GM19043 (cell line): ENCODE measurements around the gene ROBO1.
A peak's percentile ranks its signal among the peaks of the same experiment; 100 is the strongest.
"Not testable (repeated sequence)": the region's sequence is repeated elsewhere in the genome, so short reads cannot be mapped to it uniquely, and the experiment has no call there.

ENCODE experiments used
- ATAC-seq: cut with Tn5 transposase; IDR thresholded peaks from one replicate; pipeline ENCODE4 v1.9.1; 2021; ENCODE audit warnings: low read depth; ENCODE audit not compliant: unreplicated experiment

Gene ROBO1

GRCh38 chr3:78689378-78689777 is 1078.4 kb downstream of the ROBO1 start:
- ATAC-seq: no peak

DNA sequence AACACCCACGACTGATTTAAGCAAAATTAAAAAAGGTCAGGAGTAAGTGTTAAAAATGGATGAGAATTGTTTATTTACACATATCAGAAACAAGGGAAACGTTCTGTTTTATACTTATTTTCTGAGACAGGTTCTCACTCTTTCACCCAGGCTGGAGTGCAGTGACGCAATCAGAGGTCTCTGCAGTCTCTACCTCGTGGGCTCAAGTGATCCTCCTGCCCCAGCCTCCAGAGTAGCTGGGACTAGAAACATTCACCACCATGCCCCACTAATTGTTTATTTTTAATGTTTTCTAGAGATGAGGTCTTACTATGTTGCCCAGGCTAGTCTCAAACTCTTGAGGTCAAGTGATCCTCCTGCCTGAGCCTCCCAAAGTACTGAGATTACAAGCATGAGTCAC is 1080.3 kb downstream of the ROBO1 start:
- ATAC-seq: no peak

- no peak for ATAC-seq
Measured at GRCh38 chr3:78683284-78683683, 1084.5 kb downstream of the ROBO1 start.

DNA sequence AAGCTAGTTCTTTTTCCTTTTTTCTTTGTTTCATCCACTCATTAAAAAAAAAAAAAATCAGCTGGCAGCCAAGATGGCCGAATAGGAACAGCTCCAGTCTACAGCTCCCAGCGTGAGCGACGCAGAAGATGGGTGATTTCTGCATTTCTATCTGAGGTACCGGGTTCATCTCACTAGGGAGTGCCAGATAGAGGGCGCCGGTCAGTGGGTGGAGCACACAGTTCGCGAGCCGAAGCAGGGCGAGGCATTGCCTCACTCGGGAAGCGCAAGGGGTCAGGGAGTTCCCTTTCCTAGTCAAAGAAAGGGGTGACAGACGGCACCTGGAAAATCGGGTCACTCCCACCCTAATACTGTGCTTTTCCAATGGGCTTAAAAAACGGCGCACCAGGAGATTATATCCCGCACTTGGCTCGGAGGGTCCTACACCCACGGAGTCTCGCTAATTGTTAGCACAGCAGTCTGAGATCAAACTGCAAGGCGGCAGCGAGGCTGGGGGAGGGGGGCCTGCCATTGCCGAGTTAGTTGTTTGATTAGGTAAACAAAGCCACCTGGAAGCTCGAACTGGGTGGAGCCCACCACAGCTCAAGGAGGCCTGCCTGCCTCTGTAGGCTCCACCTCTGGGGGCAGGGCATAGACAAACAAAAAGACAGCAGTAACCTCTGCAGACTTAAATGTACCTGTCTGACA is 1092.5 kb downstream of the ROBO1 start:
- ATAC-seq: not testable (repeated sequence)

DNA sequence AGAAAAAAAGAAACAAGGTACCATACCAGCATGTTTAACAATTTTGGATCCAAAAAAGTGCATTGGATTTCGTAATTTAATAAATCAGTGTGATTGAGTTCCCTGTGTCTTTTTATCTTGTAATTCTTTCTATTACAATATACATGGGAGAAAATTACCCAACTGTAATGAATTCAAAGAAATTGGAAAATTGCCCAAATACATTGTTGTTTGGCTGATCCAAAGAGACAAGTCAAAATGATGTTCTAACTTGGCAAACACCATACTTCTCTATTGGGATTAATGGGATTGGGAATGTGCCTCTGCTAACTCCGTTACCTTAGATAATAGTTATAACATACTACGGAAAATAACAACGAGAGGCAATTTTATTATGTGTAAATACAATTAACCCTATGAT is 1097.1 kb downstream of the ROBO1 start:
- ATAC-seq: no peak

GRCh38 chr3:78670094-78670493 is 1097.7 kb downstream of the ROBO1 start:
- no peak for ATAC-seq

DNA sequence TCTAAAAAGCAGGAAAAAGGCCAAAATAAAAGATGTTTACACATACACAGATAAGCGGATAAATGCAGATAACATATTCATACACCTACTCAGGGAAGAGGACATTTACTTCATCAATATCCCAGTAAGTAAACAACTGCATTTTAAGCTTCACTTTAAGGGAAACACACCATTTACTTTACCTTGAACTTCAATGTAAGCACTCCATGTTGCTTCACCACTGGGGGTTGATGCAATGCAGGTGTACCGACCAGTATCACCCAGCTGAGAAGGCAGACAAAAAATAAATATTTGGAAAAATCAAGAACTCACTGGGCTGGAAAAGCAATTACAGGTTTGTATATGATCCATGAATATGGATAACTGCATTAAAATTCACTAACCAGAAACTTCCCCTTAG is 1099.5 kb downstream of the ROBO1 start:
- no peak for ATAC-seq

GRCh38 chr3:78666470-78666800 is 1101.4 kb downstream of the ROBO1 start:
- ATAC-seq: no peak

DNA sequence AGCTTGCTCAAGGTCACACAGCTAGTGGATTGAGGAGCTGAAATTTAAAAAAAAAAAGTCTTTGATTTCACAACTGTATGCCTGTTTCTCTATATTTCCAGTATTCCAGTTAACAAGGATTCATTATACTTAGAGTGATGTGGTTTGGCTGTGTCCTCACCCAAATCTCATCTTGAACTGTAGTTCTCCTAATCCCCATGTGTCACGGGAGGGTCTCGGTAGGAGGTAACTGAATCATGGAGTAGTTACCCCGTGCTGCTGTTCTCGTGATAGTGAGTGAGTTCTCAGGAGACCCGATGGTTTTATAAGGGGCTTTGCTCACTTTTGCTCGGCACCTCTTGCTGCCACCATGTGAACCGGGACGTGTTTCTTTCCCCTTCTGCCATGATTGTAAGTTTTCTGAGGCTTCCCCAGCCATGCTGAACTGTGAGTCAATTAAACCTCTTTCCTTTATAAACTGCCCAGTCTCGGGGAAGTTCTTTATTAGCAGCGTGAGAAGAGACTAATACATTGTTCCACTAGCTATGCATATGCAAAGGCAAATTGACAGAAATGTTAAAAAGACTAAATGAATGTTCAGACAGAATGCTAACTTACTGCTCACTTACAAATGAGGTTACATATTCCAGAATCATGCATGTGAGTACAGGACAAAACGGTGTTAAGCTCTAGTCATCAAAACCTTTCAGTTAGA is 1101.9 kb downstream of the ROBO1 start:
- ATAC-seq: no peak

- no peak for ATAC-seq
Measured at GRCh38 chr3:78665101-78665500, 1102.7 kb downstream of the ROBO1 start.

GRCh38 chr3:78660957-78661356 is 1106.8 kb downstream of the ROBO1 start:
- no peak for ATAC-seq

DNA sequence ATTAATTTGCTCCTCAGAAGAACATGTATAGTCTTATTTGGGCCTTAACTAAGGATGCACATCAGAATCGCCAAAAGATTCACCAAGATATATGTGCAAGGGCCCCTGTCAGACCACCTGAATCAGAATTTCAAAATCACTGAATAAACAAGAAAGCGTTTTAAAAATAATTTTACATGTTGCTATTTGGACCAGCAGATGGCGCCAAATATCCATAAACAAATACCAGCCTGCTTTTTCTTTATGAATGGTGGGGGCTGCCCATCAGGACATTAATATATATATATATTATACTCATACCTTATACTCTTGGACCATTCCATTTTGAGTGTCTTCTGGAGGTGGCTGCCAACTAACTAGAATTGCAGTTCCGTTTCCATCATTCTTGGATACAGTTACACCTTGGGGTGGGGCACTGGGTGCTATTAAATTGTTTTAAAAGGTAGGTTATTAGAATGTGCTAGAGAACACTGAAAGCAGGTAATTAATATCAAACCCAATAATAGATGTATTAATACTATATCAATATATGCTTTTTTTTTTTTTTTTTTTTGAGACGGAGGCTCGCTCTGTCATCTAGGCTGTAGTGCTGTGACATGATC is 1108.3 kb downstream of the ROBO1 start:
- ATAC-seq: no peak

DNA sequence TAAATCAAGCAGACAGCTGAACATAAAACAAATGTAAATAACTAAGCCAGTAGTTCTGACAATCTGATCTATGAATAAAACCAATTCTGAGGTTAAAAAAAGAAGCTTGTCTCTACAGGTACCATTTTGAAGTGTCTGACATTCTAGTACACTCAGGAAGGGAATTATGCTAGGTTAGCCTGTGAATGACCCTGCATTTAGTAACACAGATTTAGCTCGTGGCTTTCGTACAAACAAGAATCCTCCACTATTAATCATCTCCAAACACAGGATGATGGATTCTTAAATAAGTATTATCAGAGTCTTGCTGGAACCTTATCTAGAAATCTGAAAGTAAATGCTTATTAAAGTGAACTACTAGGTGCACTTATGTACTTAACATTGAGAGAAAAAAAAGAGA is 1120.1 kb downstream of the ROBO1 start:
- ATAC-seq: no peak

DNA sequence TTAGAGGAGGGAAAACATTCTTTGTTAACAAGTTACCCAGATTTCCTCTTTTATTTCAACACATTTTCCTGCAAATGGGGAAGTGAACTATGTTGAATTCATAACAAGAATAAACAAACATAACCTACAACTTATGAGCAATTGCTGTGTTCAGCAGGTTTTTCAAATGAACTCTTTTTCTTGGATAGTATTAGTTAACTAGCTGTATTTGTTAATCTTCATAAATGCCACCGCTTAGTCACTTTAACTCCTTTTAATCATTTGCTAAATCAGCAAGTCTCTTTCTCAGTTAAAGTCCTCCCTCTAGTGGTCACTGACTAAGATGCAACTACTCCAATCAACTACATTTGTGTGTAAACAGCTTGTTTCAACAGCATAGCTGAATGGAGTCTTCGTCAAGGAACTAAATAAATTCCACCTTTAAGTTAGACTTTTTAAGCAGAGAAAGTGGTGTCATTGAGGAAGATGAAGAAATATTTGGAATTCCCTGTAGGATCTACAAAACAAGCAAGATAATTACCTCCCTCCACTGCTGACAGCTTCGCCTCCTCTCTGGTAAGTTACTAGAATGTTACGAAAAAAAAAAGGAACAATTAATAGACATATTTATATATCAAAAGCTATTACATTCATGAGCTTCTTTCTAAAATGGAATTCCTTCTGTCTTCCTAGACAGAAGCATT is 1122.0 kb downstream of the ROBO1 start:
- ATAC-seq: peak; percentile 84

DNA sequence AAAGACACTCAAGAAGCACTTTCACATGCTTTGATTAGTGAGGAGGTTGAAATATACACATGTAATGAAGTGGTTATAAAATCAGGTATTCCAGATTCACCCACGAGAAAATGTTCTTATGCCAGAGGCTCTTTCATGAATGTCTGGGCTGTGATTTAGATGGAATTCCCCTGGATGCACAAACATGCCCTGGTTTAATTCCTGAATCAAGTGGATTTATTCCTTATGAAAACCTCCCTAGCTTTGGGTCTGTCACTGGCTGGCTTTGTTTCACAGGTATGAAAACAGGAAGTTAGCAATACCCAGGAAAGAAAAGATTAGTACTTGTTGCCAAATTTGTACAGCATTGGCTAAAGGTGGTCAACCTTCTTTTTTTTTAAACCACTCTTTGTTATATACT is 1123.0 kb downstream of the ROBO1 start:
- no peak for ATAC-seq

GRCh38 chr3:78642226-78643035 is 1125.4 kb downstream of the ROBO1 start:
- no peak for ATAC-seq

DNA sequence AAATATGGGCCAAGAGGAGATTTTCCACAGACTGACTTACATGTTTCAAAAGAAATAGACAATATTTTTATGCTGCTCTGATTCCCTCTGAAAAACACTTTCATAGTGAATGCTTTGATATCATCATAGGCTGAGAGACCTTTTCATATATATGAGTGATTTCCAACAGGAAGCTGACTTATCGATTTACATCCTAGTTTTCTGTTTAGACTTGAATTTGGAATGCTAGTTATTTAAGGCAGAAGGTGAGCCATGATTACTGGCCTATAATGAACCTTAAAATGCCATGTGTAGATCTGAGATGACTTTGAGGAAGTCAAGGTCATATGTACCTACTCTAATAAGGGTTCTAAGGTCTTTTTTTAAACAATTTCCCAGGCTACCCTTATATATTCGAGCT is 1126.1 kb downstream of the ROBO1 start:
- no peak for ATAC-seq

GRCh38 chr3:78634316-78634715 is 1133.5 kb downstream of the ROBO1 start:
- no peak for ATAC-seq

GRCh38 chr3:78633626-78634025 is 1134.2 kb downstream of the ROBO1 start:
- ATAC-seq: no peak

DNA sequence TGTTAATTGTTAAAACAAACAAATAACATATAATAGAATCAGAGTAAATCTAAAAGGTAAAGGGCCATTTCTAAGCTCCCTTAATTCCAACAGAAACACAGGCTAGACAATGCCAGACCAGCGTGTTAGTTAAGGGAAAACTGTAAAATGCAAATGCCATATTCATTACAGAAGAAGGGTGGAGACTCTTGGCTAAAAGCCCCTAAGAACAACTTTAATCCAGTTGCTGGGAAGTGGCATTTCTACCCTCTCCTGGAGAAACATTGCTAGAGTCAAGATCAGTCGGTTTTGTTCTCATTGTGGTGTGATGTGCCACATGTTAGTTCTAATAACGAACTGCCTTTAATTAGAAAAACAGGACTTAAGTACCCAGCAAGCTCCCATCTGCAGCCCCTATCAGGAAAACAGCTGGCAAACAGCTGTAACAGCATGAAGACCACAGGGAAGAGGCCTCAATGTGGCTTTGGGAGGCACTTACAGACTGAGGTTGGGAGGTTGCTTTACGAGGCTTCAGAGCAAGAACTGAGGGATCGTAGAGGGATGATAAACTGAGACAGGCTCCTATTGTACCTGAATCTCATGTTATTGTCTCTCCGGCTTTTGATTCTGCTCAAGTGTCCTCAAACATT is 1134.8 kb downstream of the ROBO1 start:
- no peak for ATAC-seq
